HepG2 (cell line): ENCODE results near the gene POLE. TPM values are rescaled to one million over a fixed set of nuclear protein-coding genes. Genes with fewer than 3 reads are reported as not detected.

ENCODE experiments used
- ARNT2 ChIP-seq: sonication (generic); formaldehyde crosslinking; IDR thresholded peaks from 2 replicates; pipeline ENCODE4 v1.8.0; 2022; ENCODE audit warnings: mild to moderate bottlenecking, low read depth, missing genetic modification reagents, moderate library complexity
- DMTF1 ChIP-seq: sonication (generic); formaldehyde crosslinking; IDR thresholded peaks from 2 replicates; pipeline ENCODE4 v1.4.0; 2020; ENCODE audit warnings: mild to moderate bottlenecking, missing genetic modification reagents
- EEA1 ChIP-seq: sonication (generic); formaldehyde crosslinking; IDR thresholded peaks from 2 replicates; pipeline ENCODE4 v1.5.1; 2020; ENCODE audit warnings: mild to moderate bottlenecking, missing genetic modification reagents, borderline replicate concordance
- ETV5 ChIP-seq: IDR thresholded peaks from 2 replicates; pipeline ENCODE4 v1.6.1; 2018; ENCODE audit warnings: missing biosample characterization, missing genetic modification reagents, inconsistent platforms, borderline replicate concordance
- HBP1 ChIP-seq: IDR thresholded peaks from 2 replicates; pipeline ENCODE4 v1.6.1; 2016; ENCODE audit warnings: low read depth, control low read depth
- MAX ChIP-seq: IDR thresholded peaks from 2 replicates; pipeline ENCODE4 v1.6.1; 2012; ENCODE audit warnings: inconsistent platforms
- NFKB2 ChIP-seq: sonication (generic); formaldehyde crosslinking; IDR thresholded peaks from 2 replicates; pipeline ENCODE4 v1.4.0; 2020; ENCODE audit warnings: missing genetic modification reagents, borderline replicate concordance
- SIX4 ChIP-seq: sonication (generic); formaldehyde crosslinking; IDR thresholded peaks from 2 replicates; pipeline ENCODE4 v1.4.0; 2020; ENCODE audit warnings: missing genetic modification reagents
- SP2 ChIP-seq: sonication (generic); formaldehyde crosslinking; IDR thresholded peaks from 2 replicates; pipeline ENCODE4 v1.5.1; 2020; ENCODE audit warnings: mild to moderate bottlenecking, missing genetic modification reagents
- YEATS2 ChIP-seq: sonication (generic); formaldehyde crosslinking; IDR thresholded peaks from 2 replicates; pipeline ENCODE4 v1.4.0; 2020; ENCODE audit warnings: missing genetic modification reagents, borderline replicate concordance
- ZBTB33 ChIP-seq: sonication (generic); formaldehyde crosslinking; IDR thresholded peaks from 2 replicates; pipeline ENCODE4 v1.4.0; 2020; ENCODE audit warnings: missing genetic modification reagents
- ZBTB37 ChIP-seq: sonication (generic); formaldehyde crosslinking; IDR thresholded peaks from 2 replicates; pipeline ENCODE4 v1.4.0; 2020; ENCODE audit warnings: mild to moderate bottlenecking, missing genetic modification reagents
- ZBTB42 ChIP-seq: sonication (generic); formaldehyde crosslinking; IDR thresholded peaks from 2 replicates; pipeline ENCODE4 v1.5.0; 2020; ENCODE audit warnings: mild to moderate bottlenecking, missing genetic modification reagents
- ZFP36L1 ChIP-seq: sonication (generic); formaldehyde crosslinking; IDR thresholded peaks from 2 replicates; pipeline ENCODE4 v1.8.0; 2022; ENCODE audit warnings: mild to moderate bottlenecking, missing genetic modification reagents, moderate library complexity
- ZNF687 ChIP-seq: sonication (generic); formaldehyde crosslinking; IDR thresholded peaks from 2 replicates; pipeline ENCODE4 v1.5.1; 2020; ENCODE audit warnings: mild to moderate bottlenecking, missing genetic modification reagents, moderate library complexity
- polyA plus RNA-seq, 8 experiments: library from polyadenylated mRNA; depleted of rRNA in 3 of 8; stranded (reverse) in 7 of 8; unstranded in 1 of 8; fragments of >200 nt; fragmentation: Illumina TruSeq in 4 of 8; extraction: Trizol in 4 of 8; gene quantifications; 2 replicates each; pipeline versions ENCODE4 v1.2.1 to v1.2.3, GENCODE V29; 2011 to 2016; ENCODE audit warnings: low read depth in 4 of 8, missing spikeins in 1 of 8, mixed read lengths in 1 of 8; ENCODE audit not compliant: insufficient read depth in 1 of 8
- total RNA-seq, 5 experiments: library from RNA; depleted of rRNA; stranded (reverse); fragments of >200 nt; fragmentation: Illumina TruSeq; extraction: Trizol; gene quantifications; 2 replicates each; pipeline ENCODE4 v1.2.3, GENCODE V29; 2016; ENCODE audit warnings: low read depth in 1 of 5

The POLE gene
- total and polyA plus RNA-seq, 2 of the 13 experiments (the other 11 are each of a cell fraction or from before 2014, with no cell fraction given) = 25.3 to 52.2 TPM

GRCh38 chr12:132687211-132688164 lies at the start of gene POLE, which contains the start of gene PXMP2 (continued):
- TF ChIP-seq ZNF687 (CRISPR knock-in tag) (peak; percentile 72), ZFP36L1 (CRISPR knock-in tag) (no peak; the same call in 1 of the 2 replicates), ZBTB33 (CRISPR knock-in tag) (no peak), DMTF1 (CRISPR knock-in tag) (no peak), MAX (peak; percentile 82), ETV5 (peak; percentile 44; the same call in 1 of the 2 replicates), ARNT2 (CRISPR knock-in tag) (peak; percentile 95), HBP1 (CRISPR knock-in tag) (peak; percentile 86), ZBTB37 (CRISPR knock-in tag) (no peak), EEA1 (CRISPR knock-in tag) (0 out of 2 replicates have a peak, but pooled peaks have one; percentile 16), SP2 (CRISPR knock-in tag) (peak; percentile 42; the same call in 1 of the 2 replicates), YEATS2 (CRISPR knock-in tag) (peak; percentile 86; the same call in 1 of the 2 replicates), SIX4 (peak; percentile 20; the same call in 1 of the 2 replicates), NFKB2 (CRISPR knock-in tag) (no peak; the same call in 1 of the 2 replicates), ZBTB42 (no peak)
